B cell (primary cell): ENCODE results near the gene CPSF4L. TPM values are rescaled to one million over a fixed set of nuclear protein-coding genes. Genes with fewer than 3 reads are reported as not detected.

Source experiments
- ATAC-seq: fragments of 200-7000 bp; cut with Tn5 transposase; one replicate; pipeline ENCODE4 v1.10.0; 2021; ENCODE audit warnings: low read depth, mild to moderate bottlenecking, moderate number of reproducible peaks, moderate library complexity
- CTCF ChIA-PET: fragments of 350-600 bp; sonication (Branson Sonifier 250); formaldehyde crosslinking; loops from one replicate; lab custom pipeline; 2021; ENCODE audit warnings: antibody characterized with exemption, inconsistent platforms; lab: Charles Lee
- POLR2A ChIA-PET: fragments of 350-600 bp; sonication (Branson Sonifier 250); formaldehyde crosslinking; loops from one replicate; lab custom pipeline; 2021; ENCODE audit warnings: antibody characterized with exemption; lab: Charles Lee
- DNase-seq: peaks from one replicate; pipeline ENCODE4 v3.0.0; 2013
- H2AFZ ChIP-seq: 2 replicates; pipeline ENCODE4 v1.6.1; 2012; ENCODE audit warnings: mild to moderate bottlenecking, low read depth, low read length; ENCODE audit not compliant: insufficient read depth, poor library complexity, severe bottlenecking
- H3K27ac ChIP-seq, 2 donors: 1 replicate in 1 of 2; 2 replicates in 1 of 2; pipeline ENCODE4 v1.5.1; 2012 to 2013; ENCODE audit warnings: low read length in 2 of 2, mild to moderate bottlenecking in 2 of 2, moderate library complexity in 1 of 2
- H3K27me3 ChIP-seq, 4 experiments: fragments of 200-600 bp in 1 of 4; sonication (generic) in 1 of 4; replicated peaks in 1 of 4; 1 replicate in 2 of 4; 2 replicates in 2 of 4; pipeline versions ENCODE4 v1.6.1 to v1.7.0; 2013 to 2016; ENCODE audit warnings: low read length in 3 of 4, mild to moderate bottlenecking in 2 of 4, mixed read lengths in 1 of 4, moderate library complexity in 1 of 4; ENCODE audit not compliant: insufficient read depth in 4 of 4, control insufficient read depth in 3 of 4; ENCODE audit errors: control extremely low read depth in 1 of 4
- H3K36me3 ChIP-seq, 2 experiments: replicated peaks in 1 of 2; 1 replicate in 1 of 2; 2 replicates in 1 of 2; pipeline versions ENCODE4 v1.6.1 to v1.7.1; 2013; ENCODE audit warnings: low read length in 1 of 2; ENCODE audit not compliant: insufficient read depth in 2 of 2, control insufficient read depth in 1 of 2; ENCODE audit errors: control extremely low read depth in 1 of 2, extremely low read depth in 1 of 2
- H3K4me1 ChIP-seq, 2 donors: fragments of 200-600 bp in 1 of 2; sonication (generic) in 1 of 2; 1 replicate in 1 of 2; 2 replicates in 1 of 2; pipeline versions ENCODE4 v1.5.1 to v1.6.1; 2013 to 2017; ENCODE audit warnings: low read length in 2 of 2; ENCODE audit not compliant: control insufficient read depth in 2 of 2, insufficient read depth in 2 of 2
- H3K4me2 ChIP-seq: replicated peaks from 2 replicates; pipeline ENCODE3; 2012; ENCODE audit warnings: mild to moderate bottlenecking, low read depth, low read length; ENCODE audit not compliant: poor library complexity, severe bottlenecking
- H3K4me3 ChIP-seq, 5 experiments: fragments of 200-600 bp in 1 of 5; sonication (generic) in 1 of 5; 1 replicate in 3 of 5; 2 replicates in 2 of 5; pipeline versions ENCODE4 v1.5.1 to v1.7.0; 2011 to 2016; ENCODE audit warnings: low read length in 4 of 5, mild to moderate bottlenecking in 4 of 5, low read depth in 2 of 5, control low read depth in 1 of 5, moderate library complexity in 1 of 5; ENCODE audit not compliant: insufficient read depth in 1 of 5; ENCODE audit errors: control extremely low read depth in 1 of 5, extremely low read depth in 1 of 5
- H3K79me2 ChIP-seq: fragments of 200-600 bp; sonication (generic); one replicate; pipeline ENCODE4 v1.6.0; 2016; ENCODE audit warnings: low read length; ENCODE audit not compliant: control insufficient read depth, insufficient read depth
- H3K9ac ChIP-seq: fragments of 200-600 bp; sonication (generic); 2 replicates; pipeline ENCODE4 v1.6.1; 2017; ENCODE audit warnings: mild to moderate bottlenecking, low read length, moderate library complexity
- H3K9me3 ChIP-seq, 3 donors: one replicate each; pipeline versions ENCODE4 v1.6.1 to v1.7.1; 2013; ENCODE audit warnings: low read length in 2 of 3; ENCODE audit not compliant: control insufficient read depth in 2 of 3, insufficient read depth in 1 of 3; ENCODE audit errors: control extremely low read depth in 1 of 3
- H4K20me1 ChIP-seq: 2 replicates; pipeline ENCODE4 v1.6.0; 2012; ENCODE audit warnings: mild to moderate bottlenecking, low read length; ENCODE audit not compliant: insufficient read depth, control insufficient read depth, poor library complexity, severe bottlenecking
- H3K27ac Mint-ChIP-seq: one replicate; pipeline ENCODE4 v1.8.0; 2021; ENCODE audit warnings: mixed read lengths
- H3K27me3 Mint-ChIP-seq: one replicate; pipeline ENCODE4 v1.8.0; 2021; ENCODE audit warnings: mixed read lengths
- H3K4me1 Mint-ChIP-seq: one replicate; pipeline ENCODE4 v1.8.0; 2021; ENCODE audit warnings: mixed read lengths
- H3K4me3 Mint-ChIP-seq: one replicate; pipeline ENCODE4 v1.8.0; 2021; ENCODE audit warnings: mixed read lengths
- H3K9me3 Mint-ChIP-seq: one replicate; pipeline ENCODE4 v1.8.0; 2022; ENCODE audit warnings: mixed read lengths; ENCODE audit not compliant: insufficient read depth
- EZH2 ChIP-seq: IDR thresholded peaks from 2 replicates; pipeline ENCODE4 v1.6.1; 2012; ENCODE audit warnings: borderline replicate concordance, low read depth, mild to moderate bottlenecking, moderate library complexity, low read length; ENCODE audit not compliant: insufficient read depth, poor library complexity, severe bottlenecking
- WGBS: methylation state at CpG from one replicate; pipeline ENCODE4 v1.1.5; 2013; ENCODE audit warnings: missing lambda C conversion rate; ENCODE audit not compliant: insufficient coverage; 5-methylcytosine and 5-hydroxymethylcytosine counted together
- intact Hi-C: fragments of 100-400 bp; cut with micrococcal nuclease; formaldehyde crosslinking; loops from one replicate; pipeline ENCODE4 v1.10.0; 2022
- polyA plus RNA-seq: library from polyadenylated mRNA; depleted of rRNA; stranded (reverse); fragments of >200 nt; gene quantifications from 2 replicates; pipeline ENCODE4 v1.2.3, GENCODE V29; 2012
- total RNA-seq, 2 donors: library from RNA; stranded (reverse); fragments of 120-200 nt in 1 of 2; gene quantifications; 1 replicate in 1 of 2; 2 replicates in 1 of 2; pipeline versions ENCODE4 v1.2.3 to v1.2.4, GENCODE V29; 2013 to 2022
- TF ChIP-seq, protein P1 (sequence below): fragments of 200-600 bp; IDR thresholded peaks from one replicate; pipeline ENCODE4 v1.8.0; 2022; ENCODE audit warnings: antibody characterized with exemption, mild to moderate bottlenecking

Gene CPSF4L
- total and polyA plus RNA-seq, 2 donors (not counting 1 experiment from before 2014, with no cell fraction given) = not detected

DNA sequence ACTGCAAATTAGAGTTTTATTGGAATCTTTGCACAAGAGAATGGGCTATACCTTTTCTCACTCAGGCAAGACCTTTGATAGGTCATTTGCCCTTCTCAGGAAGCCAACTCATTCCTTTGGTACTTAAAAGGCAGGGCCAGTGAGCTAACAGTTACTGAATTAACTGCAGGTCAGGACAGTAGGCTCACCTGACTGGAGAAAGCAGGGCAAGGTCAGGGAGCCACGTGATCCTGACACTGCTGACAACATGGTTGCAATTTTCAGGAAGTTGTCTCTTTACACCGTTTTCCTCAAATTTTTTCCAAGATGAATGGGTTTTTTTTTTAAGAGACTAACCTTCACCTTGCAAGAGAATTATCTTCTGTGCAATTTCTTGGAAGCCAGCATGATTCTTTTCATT is 21.1 kb downstream of the CPSF4L start:
- no CpG with 5 or more reads among the region's 2 CpGs for WGBS
- H3K79me2 ChIP-seq = peaks cover 7% of the 10 kb centered on the region
- CTCF ChIA-PET = interaction anchor here (1.0 kb wide), 1 partner anchor 16 kb away, joined by 5 read pairs; no protein-coding TSS in a partner anchor
- no peak overlapping the region for H3K4me3 ChIP-seq
- no peak overlapping the region for H3K27ac Mint-ChIP-seq
- no peak overlapping the region for H3K4me3 Mint-ChIP-seq
- H3K4me1 Mint-ChIP-seq = peaks cover 23% of the 10 kb centered on the region
- no peaks in the 10 kb centered on the region for H3K9me3 ChIP-seq
- H3K27ac ChIP-seq = no peak overlapping the region
- DNase-seq (no peak), ATAC-seq (no peak)
- no peaks in the 10 kb centered on the region for H3K27me3 ChIP-seq
- peaks cover 0 to 46% of the 10 kb centered on the region in 2 experiments for H3K36me3 ChIP-seq
- POLR2A ChIA-PET = no interaction called here
- H3K4me1 ChIP-seq = peaks cover 0 to 6% of the 10 kb centered on the region in 2 donors
- H3K9ac ChIP-seq = no peak overlapping the region
- no peaks in the 10 kb centered on the region for H4K20me1 ChIP-seq
- no peak for TF ChIP-seq EZH2
- TF ChIP-seq, protein P1, sequence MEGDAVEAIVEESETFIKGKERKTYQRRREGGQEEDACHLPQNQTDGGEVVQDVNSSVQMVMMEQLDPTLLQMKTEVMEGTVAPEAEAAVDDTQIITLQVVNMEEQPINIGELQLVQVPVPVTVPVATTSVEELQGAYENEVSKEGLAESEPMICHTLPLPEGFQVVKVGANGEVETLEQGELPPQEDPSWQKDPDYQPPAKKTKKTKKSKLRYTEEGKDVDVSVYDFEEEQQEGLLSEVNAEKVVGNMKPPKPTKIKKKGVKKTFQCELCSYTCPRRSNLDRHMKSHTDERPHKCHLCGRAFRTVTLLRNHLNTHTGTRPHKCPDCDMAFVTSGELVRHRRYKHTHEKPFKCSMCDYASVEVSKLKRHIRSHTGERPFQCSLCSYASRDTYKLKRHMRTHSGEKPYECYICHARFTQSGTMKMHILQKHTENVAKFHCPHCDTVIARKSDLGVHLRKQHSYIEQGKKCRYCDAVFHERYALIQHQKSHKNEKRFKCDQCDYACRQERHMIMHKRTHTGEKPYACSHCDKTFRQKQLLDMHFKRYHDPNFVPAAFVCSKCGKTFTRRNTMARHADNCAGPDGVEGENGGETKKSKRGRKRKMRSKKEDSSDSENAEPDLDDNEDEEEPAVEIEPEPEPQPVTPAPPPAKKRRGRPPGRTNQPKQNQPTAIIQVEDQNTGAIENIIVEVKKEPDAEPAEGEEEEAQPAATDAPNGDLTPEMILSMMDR = no peak
- no peaks in the 10 kb centered on the region for H3K9me3 Mint-ChIP-seq
- intact Hi-C loops = no loop called here
- no peaks in the 10 kb centered on the region for H3K27me3 Mint-ChIP-seq
- no peak overlapping the region for H3K4me2 ChIP-seq
- no peak overlapping the region for H2AFZ ChIP-seq

DNA sequence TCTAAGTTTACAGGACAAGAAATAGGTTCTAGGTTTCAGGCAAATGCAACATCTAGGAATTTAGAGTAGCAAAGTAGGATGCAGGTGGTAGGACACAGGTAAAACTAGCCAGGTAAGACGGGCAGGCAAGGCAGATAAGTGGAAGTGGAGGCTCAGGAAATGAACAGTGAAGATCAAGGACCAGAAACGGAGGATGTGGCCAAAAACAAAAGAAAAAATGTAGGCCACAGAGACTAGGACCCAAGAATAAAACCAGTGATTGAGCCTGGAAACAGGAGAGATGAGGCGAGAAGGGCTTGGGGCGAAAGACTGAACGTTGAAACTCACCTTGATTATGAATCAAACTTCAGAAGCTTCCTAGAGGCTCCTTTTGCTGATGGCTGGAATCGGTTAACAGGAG is 24.0 kb downstream of the CPSF4L start:
- H3K9me3 Mint-ChIP-seq = no peaks in the 10 kb centered on the region
- ChIA-PET POLR2A (no interaction called here), CTCF (interaction anchor here (1.5 to 1.8 kb wide), 3 partner anchors 17 to 20 kb away, joined by 3 to 6 read pairs (median 3); no protein-coding TSS in a partner anchor)
- Histone ChIP-seq H3K4me1 (peaks cover 8 to 12% of the 10 kb centered on the region in 2 donors), H2AFZ (no peak overlapping the region), H4K20me1 (no peaks in the 10 kb centered on the region), H3K4me2 (no peak overlapping the region), H3K9ac (no peak overlapping the region), H3K36me3 (peaks cover 3 to 31% of the 10 kb centered on the region in 2 experiments), H3K27me3 (no peaks in the 10 kb centered on the region), H3K27ac (no peak overlapping the region), H3K4me3 (no peak overlapping the region), H3K79me2 (peaks cover 29% of the 10 kb centered on the region), H3K9me3 (no peaks in the 10 kb centered on the region)
- H3K4me3 Mint-ChIP-seq = no peak overlapping the region
- DNase-seq (no peak), ATAC-seq (no peak)
- intact Hi-C loops = no loop called here
- WGBS = 71% methylated on average over 6 of the region's 6 CpGs
- H3K27me3 Mint-ChIP-seq = no peaks in the 10 kb centered on the region
- H3K4me1 Mint-ChIP-seq = peaks cover 36% of the 10 kb centered on the region
- TF ChIP-seq EZH2 = no peak
- TF ChIP-seq, protein P1 = no peak
- no peak overlapping the region for H3K27ac Mint-ChIP-seq
